K562 (cell line): ENCODE measurements around the gene MMP2. TPM values are rescaled to one million over a fixed set of nuclear protein-coding genes. Genes with fewer than 3 reads are reported as not detected.

Experiments used
- ATAC-seq: fragments of 200-7000 bp; cut with Tn5 transposase; 3 replicates; pipeline ENCODE4 v1.9.1; 2020; ENCODE audit warnings: moderate library complexity
- BruUV-seq: library from RNA; stranded (reverse); fragments of 400-500 nt; replicated peaks from 2 replicates; lab custom pipeline; 2021; lab: Mats Ljungman, UMichigan
- CTCF ChIA-PET: fragments of 300-600 bp; formaldehyde crosslinking; extraction: SDS; loops from one replicate; lab custom pipeline; 2021; ENCODE audit warnings: low intra/inter-chr PET ratio; lab: Yijun Ruan, JAX
- POLR2A ChIA-PET: fragments of 300-600, 350-650 bp; sonication (Branson Sonifier 250); formaldehyde crosslinking; extraction: SDS; loops from one replicate; lab custom pipeline; 2021; ENCODE audit warnings: antibody characterized with exemption, inconsistent platforms; lab: Yijun Ruan, JAX
- DNase-seq, 4 experiments: peaks; one replicate each; pipeline versions ENCODE4 v3.0.0 to v3.0.0-alpha.2; 2011 to 2018; ENCODE audit warnings: low spot score in 3 of 4, mixed read lengths in 3 of 4; ENCODE audit errors: extremely low read depth in 1 of 4
- FAIRE-seq: peaks from 2 replicates; lab custom pipeline; 2011; peaks lifted over from hg19 to GRCh38; lab: Jason Lieb, UNC
- H2AFZ ChIP-seq: 2 replicates; pipeline ENCODE4 v1.6.0; 2011; ENCODE audit warnings: low read depth, low read length, control low read depth, inconsistent platforms
- H3K27ac ChIP-seq: fragments of 200-600 bp; 3 replicates; pipeline ENCODE4 v1.8.0; 2011; ENCODE audit warnings: low read depth, mild to moderate bottlenecking, control low read depth, inconsistent platforms, low read length, moderate library complexity, mixed read lengths; ENCODE audit errors: extremely low read depth
- H3K27me3 ChIP-seq, 2 experiments: fragments of 300-600 bp in 1 of 2; 2 replicates in 1 of 2; 3 replicates in 1 of 2; pipeline versions ENCODE4 v1.6.0 to v1.8.0; 2011; ENCODE audit warnings: inconsistent platforms in 2 of 2, low read length in 2 of 2, mild to moderate bottlenecking in 1 of 2, mixed read lengths in 1 of 2, moderate library complexity in 1 of 2; ENCODE audit not compliant: control insufficient read depth in 2 of 2, insufficient read depth in 2 of 2
- H3K36me3 ChIP-seq: fragments of 300-600 bp; 3 replicates; pipeline ENCODE4 v1.8.0; 2011; ENCODE audit warnings: mild to moderate bottlenecking, low read length, inconsistent platforms; ENCODE audit not compliant: control insufficient read depth, insufficient read depth
- H3K4me1 ChIP-seq, 2 experiments: fragments of 200-600 bp in 1 of 2; replicated peaks in 1 of 2; 2 replicates in 1 of 2; 3 replicates in 1 of 2; pipeline versions ENCODE4 v1.5.1 to v1.8.0; 2011; ENCODE audit warnings: inconsistent platforms in 2 of 2, low read length in 2 of 2, mild to moderate bottlenecking in 1 of 2, mixed read lengths in 1 of 2, moderate library complexity in 1 of 2; ENCODE audit not compliant: control insufficient read depth in 2 of 2, insufficient read depth in 2 of 2
- H3K4me2 ChIP-seq: 2 replicates; pipeline ENCODE4 v1.6.1; 2011; ENCODE audit warnings: low read length, control low read depth, inconsistent platforms, mixed read lengths; ENCODE audit not compliant: insufficient read depth
- H3K4me3 ChIP-seq: fragments of 200-600 bp; sonication (generic), shearing (Covaris generic); 2 replicates; pipeline ENCODE4 v1.5.1; 2016; ENCODE audit warnings: control low read depth, inconsistent platforms
- H3K79me2 ChIP-seq: fragments of 200-600 bp; 3 replicates; pipeline ENCODE4 v1.8.0; 2011; ENCODE audit warnings: low read length, inconsistent platforms; ENCODE audit not compliant: control insufficient read depth, insufficient read depth
- H3K9ac ChIP-seq, 2 experiments: 2 replicates each; pipeline versions ENCODE4 v1.6.0 to v1.6.1; 2011; ENCODE audit warnings: low read depth in 2 of 2, low read length in 2 of 2, control low read depth in 1 of 2, inconsistent platforms in 1 of 2, mild to moderate bottlenecking in 1 of 2, mixed read lengths in 1 of 2; ENCODE audit not compliant: insufficient read depth in 1 of 2
- H3K9me1 ChIP-seq: one replicate; pipeline ENCODE4 v1.6.0; 2011; ENCODE audit warnings: inconsistent platforms, mild to moderate bottlenecking, low read length, moderate library complexity; ENCODE audit not compliant: control insufficient read depth, insufficient read depth
- H3K9me3 ChIP-seq: replicated peaks from 2 replicates; pipeline ENCODE4 v1.5.1; 2011; ENCODE audit warnings: low read depth, low read length, inconsistent platforms; ENCODE audit not compliant: control insufficient read depth, insufficient read depth
- H4K20me1 ChIP-seq: replicated peaks from 2 replicates; pipeline ENCODE4 v1.6.1; 2011; ENCODE audit warnings: low read length, inconsistent platforms, mixed read lengths; ENCODE audit not compliant: control insufficient read depth, insufficient read depth
- BRD4 ChIP-seq: fragments of 200-600 bp; sonication (generic); IDR thresholded peaks from 2 replicates; pipeline ENCODE4 v1.6.1; 2017; ENCODE audit warnings: inconsistent platforms
- CTBP1 ChIP-seq: fragments of 450-650 bp; IDR thresholded peaks from 2 replicates; pipeline ENCODE4 v1.6.1; 2016; ENCODE audit warnings: borderline replicate concordance
- CTCFL ChIP-seq: IDR thresholded peaks from 2 replicates; pipeline ENCODE4 v1.6.1; 2011; ENCODE audit warnings: borderline replicate concordance, low read depth, mild to moderate bottlenecking, moderate library complexity, low read length; ENCODE audit not compliant: insufficient read depth, poor library complexity, severe bottlenecking
- DEAF1 ChIP-seq: fragments of 450-650 bp; formaldehyde crosslinking; IDR thresholded peaks from 2 replicates; pipeline ENCODE4 v1.4.0; 2020; ENCODE audit warnings: mild to moderate bottlenecking, moderate library complexity
- FOXK2 ChIP-seq, 2 experiments: fragments of 450-650 bp; IDR thresholded peaks in 1 of 2; conservative IDR thresholded peaks in 1 of 2; 2 replicates each; pipeline ENCODE4 v1.6.1; 2016; ENCODE audit warnings: low read depth in 2 of 2, mild to moderate bottlenecking in 1 of 2
- JUND ChIP-seq, 2 experiments: IDR thresholded peaks; 2 replicates in 1 of 2; 3 replicates in 1 of 2; pipeline ENCODE4 v1.6.1; 2011; ENCODE audit warnings: borderline replicate concordance in 2 of 2, low read depth in 2 of 2, low read length in 2 of 2, improper control_type of control experiment in 1 of 2, missing biosample characterization in 1 of 2, missing genetic modification characterization in 1 of 2, missing genetic modification reagents in 1 of 2
- LARP7 ChIP-seq: fragments of 450-650 bp; IDR thresholded peaks from 2 replicates; pipeline ENCODE4 v1.6.1; 2016
- RCOR1 ChIP-seq, 2 experiments: IDR thresholded peaks; 2 replicates each; pipeline ENCODE4 v1.6.1; 2012; ENCODE audit warnings: low read depth in 2 of 2, low read length in 2 of 2, borderline replicate concordance in 1 of 2, improper control_type of control experiment in 1 of 2
- STAG1 ChIP-seq: sonication (generic); formaldehyde crosslinking; IDR thresholded peaks from 2 replicates; pipeline ENCODE4 v1.5.0; 2020; ENCODE audit warnings: missing genetic modification reagents, borderline replicate concordance
- TFAP4 ChIP-seq: sonication (generic); formaldehyde crosslinking; IDR thresholded peaks from 2 replicates; pipeline ENCODE4 v1.8.0; 2022; ENCODE audit warnings: missing genetic modification reagents, mild to moderate bottlenecking, moderate library complexity, borderline replicate concordance
- XRCC5 ChIP-seq: fragments of 200-400 bp; formaldehyde crosslinking; IDR thresholded peaks from 2 replicates; pipeline ENCODE4 v1.6.1; 2017; ENCODE audit warnings: low read depth, mild to moderate bottlenecking, low read length
- ZKSCAN1 ChIP-seq: fragments of 150-350 bp; IDR thresholded peaks from 2 replicates; pipeline ENCODE4 v1.6.1; 2016; ENCODE audit warnings: low read depth, low read length
- ZNF24 ChIP-seq: fragments of 450-650 bp; IDR thresholded peaks from 2 replicates; pipeline ENCODE4 v1.6.1; 2016
- ZNF668 ChIP-seq: fragments of 250-450 bp; sonication (Bioruptor Pico); IDR thresholded peaks from 2 replicates; pipeline ENCODE4 v1.8.0; 2022; ENCODE audit warnings: mild to moderate bottlenecking, inconsistent platforms
- WGBS: fragments of 100-300 bp; shearing (Covaris generic); methylation state at CpG from one replicate; pipeline ENCODE4 v1.1.6; 2016; ENCODE audit warnings: low coverage, mixed read lengths; ENCODE audit not compliant: insufficient coverage; ENCODE audit errors: missing lambda C conversion rate; 5-methylcytosine and 5-hydroxymethylcytosine counted together
- in situ Hi-C: fragments of 300-500 bp; cut with MboI; formaldehyde crosslinking; loops from 4 replicates; pipeline ENCODE4 v1.15.0; 2018; ENCODE audit warnings: inconsistent platforms, mixed read lengths
- intact Hi-C: fragments of 100-400 bp; cut with micrococcal nuclease; formaldehyde crosslinking; loops from 2 replicates; pipeline ENCODE4 v1.14.2; 2022
- polyA plus RNA-seq, 8 experiments: library from polyadenylated mRNA; depleted of rRNA in 4 of 8; stranded (reverse) in 5 of 8; unstranded in 3 of 8; fragments of >200 nt; fragmentation: Nextera tagmentation in 2 of 8; fragmentation: Illumina TruSeq in 1 of 8; extraction: Ambion mirVana in 2 of 8; extraction: Trizol in 1 of 8; gene quantifications; 2 replicates each; pipeline versions ENCODE4 v1.2.1 to v1.2.3, GENCODE V29; 2011 to 2014; ENCODE audit warnings: inconsistent platforms in 1 of 8, missing spikeins in 1 of 8
- total RNA-seq, 7 experiments: library from RNA; depleted of rRNA in 6 of 7; stranded (reverse); fragments of >200 nt in 6 of 7; fragmentation: Illumina TruSeq in 2 of 7; extraction: Trizol in 2 of 7; gene quantifications; 2 replicates each; pipeline versions ENCODE4 v1.2.1 to v1.2.3, GENCODE V29; 2011 to 2021; ENCODE audit warnings: low replicate concordance in 1 of 7

MMP2 gene
- total and polyA plus RNA-seq, 9 of the 15 experiments (the other 6 are each of a cell fraction or from before 2014, with no cell fraction given) = 0.05 to 0.53 TPM; not detected in 7

GRCh38 chr16:55465077-55465896 lies 13.7 kb upstream of the MMP2 start:
- peaks cover 3 to 17% of the 10 kb centered on the region in 2 experiments; a peak in 3 of 5 replicates for H3K27me3 ChIP-seq
- FAIRE-seq = peak; percentile 99
- H3K4me2 ChIP-seq = no peak overlapping the region; the same call in 1 of the 2 replicates
- ATAC-seq = peak; percentile 97
- WGBS = 20% methylated on average over 19 of the region's 19 CpGs
- H3K79me2 ChIP-seq = no peaks in the 10 kb centered on the region
- peak; percentile 81 to 91 (median 90) for DNase-seq
- no peak overlapping the region for H3K27ac ChIP-seq
- POLR2A ChIA-PET = interaction anchor here (1.2 kb wide), 1 partner anchor 77 kb away, joined by 3 read pairs; no protein-coding TSS in a partner anchor
- intact Hi-C loops = loop anchor here (1.0 to 10.0 kb wide), 6 partner anchors 78 to 854 kb away; no protein-coding TSS in a partner anchor
- no peak overlapping the region for H3K9ac ChIP-seq
- BruUV-seq = no TSS peak
- H3K4me3 ChIP-seq = no peak overlapping the region
- no peaks in the 10 kb centered on the region; the same call in 1 of the 2 replicates for H4K20me1 ChIP-seq
- H3K36me3 ChIP-seq = no peaks in the 10 kb centered on the region
- CTCF ChIA-PET = interaction anchor here (0.6 to 7.2 kb wide), 11 partner anchors 30 to 853 kb away, joined by 3 to 139 read pairs (median 7); no protein-coding TSS in a partner anchor
- no peaks in the 10 kb centered on the region for H3K9me3 ChIP-seq
- in situ Hi-C loops = loop anchor here (5.0 to 10.0 kb wide), 4 partner anchors 82 to 860 kb away; no protein-coding TSS in a partner anchor
- H3K4me1 ChIP-seq = no peaks in the 10 kb centered on the region
- no peaks in the 10 kb centered on the region for H3K9me1 ChIP-seq
- H2AFZ ChIP-seq = peak overlapping the region; percentile 25; the same call in 1 of the 2 replicates
- TF ChIP-seq CTCFL = peak; percentile 34
- no peak for TF ChIP-seq ZNF668
- TF ChIP-seq JUND (IDR thresholded peaks at IDR 0.05; ENCODE audit: borderline replicate concordance, low read depth, low read length) = peak; percentile 14; the same call in 1 of the 2 replicates
- TF ChIP-seq JUND (tag; IDR thresholded peaks at IDR 0.05; ENCODE audit: borderline replicate concordance, low read depth, low read length) = no peak
- TF ChIP-seq BRD4 = no peak
- TF ChIP-seq STAG1 (CRISPR knock-in tag) = peak; percentile 96
- peak; percentile 83 for TF ChIP-seq XRCC5
- no peak for TF ChIP-seq ZNF24
- 0 out of 2 replicates have a peak, but pooled peaks have one; percentile 58 for TF ChIP-seq LARP7
- TF ChIP-seq CTBP1 = peak; percentile 32; the same call in 1 of the 2 replicates
- peak; percentile 36; the same call in 1 of the 2 replicates for TF ChIP-seq TFAP4 (CRISPR knock-in tag)
- 0 out of 4 replicates have a peak, but pooled peaks of 1 of the 2 experiments have one; percentile 15 for TF ChIP-seq FOXK2 (conservative IDR thresholded peaks at IDR 0.05 in 1 of 2, IDR thresholded peaks at IDR 0.05 in 1 of 2; ENCODE audit: low read depth in 2 of 2)
- 0 out of 2 replicates have a peak, but pooled peaks have one; percentile 11 for TF ChIP-seq ZKSCAN1
- TF ChIP-seq DEAF1 = peak; percentile 99
- peak in 1 of 2 experiments; percentile 44; a peak in 1 of 4 replicates for TF ChIP-seq RCOR1 (IDR thresholded peaks at IDR 0.05; ENCODE audit: borderline replicate concordance in 1 of 2, low read depth in 2 of 2, low read length in 2 of 2)
